Measurements from ENCODE around the gene SESN1. TPM values are rescaled to one million over a fixed set of nuclear protein-coding genes. Genes with fewer than 3 reads are reported as not detected.
A peak's percentile ranks its signal among the peaks of the same experiment; 100 is the strongest.

The SESN1 gene
- total and polyA plus RNA-seq, 9 of the 15 experiments (the other 6 are each of a cell fraction or from before 2014, with no cell fraction given) = 3.1 to 13.0 (median 7.4) TPM

GRCh38 chr6:109102762-109103161, 8.1 kb upstream of the SESN1 start:
- no peaks in the 10 kb centered on the region for H3K9me1 ChIP-seq (ENCODE audit: control insufficient read depth, insufficient read depth, low read length)
- BruUV-seq (replicated peaks) = no TSS peak
- H4K20me1 ChIP-seq (replicated peaks; ENCODE audit: control insufficient read depth, insufficient read depth, low read length) = no peaks in the 10 kb centered on the region
- H3K36me3 ChIP-seq (ENCODE audit: control insufficient read depth, insufficient read depth, low read length) = peaks cover 47% of the 10 kb centered on the region
- H3K9me3 ChIP-seq (replicated peaks; ENCODE audit: control insufficient read depth, insufficient read depth, low read depth, low read length) = no peaks in the 10 kb centered on the region; the same call in 1 of the 2 replicates
- ATAC-seq = peak; percentile 83
- CTCF ChIA-PET (ENCODE audit: low intra/inter-chr PET ratio) = no interaction called here
- no peak overlapping the region; the same call in 1 of the 2 replicates for H3K4me3 ChIP-seq
- H2AFZ ChIP-seq (ENCODE audit: low read depth, low read length) = peak overlapping the region; percentile 15; the same call in 1 of the 2 replicates
- FAIRE-seq = peak; percentile 77
- no peaks in the 10 kb centered on the region for H3K27me3 ChIP-seq (ENCODE audit: control insufficient read depth in 2 of 2, insufficient read depth in 2 of 2, low read length in 2 of 2)
- peak overlapping the region in 1 of 2 experiments; percentile 63; a peak in 2 of 4 replicates for H3K9ac ChIP-seq (ENCODE audit: insufficient read depth in 1 of 2, low read depth in 2 of 2, low read length in 2 of 2)
- WGBS (ENCODE audit: insufficient coverage, low coverage, missing lambda C conversion rate) = 0% methylated on average over 1 of the region's 1 CpG
- H3K27ac ChIP-seq (ENCODE audit: extremely low read depth, low read depth, low read length) = peak overlapping the region; percentile 65
- intact Hi-C loops (cut with micrococcal nuclease) = no loop called here
- peaks cover 4 to 9% of the 10 kb centered on the region in 2 experiments for H3K4me1 ChIP-seq (replicated peaks in 1 of 2; ENCODE audit: control insufficient read depth in 2 of 2, insufficient read depth in 2 of 2, low read length in 2 of 2)
- H3K4me2 ChIP-seq (ENCODE audit: insufficient read depth, low read length) = peak overlapping the region; percentile 35; the same call in 1 of the 2 replicates
- H3K79me2 ChIP-seq (ENCODE audit: control insufficient read depth, insufficient read depth, low read length) = peaks cover 86% of the 10 kb centered on the region
- POLR2A ChIA-PET = no interaction called here
- in situ Hi-C loops (cut with MboI) = no loop called here
- DNase-seq (ENCODE audit: extremely low read depth in 1 of 4, low spot score in 3 of 4) = peak; percentile 17 to 67 (median 42)
- TF ChIP-seq ARID3A (IDR thresholded peaks at IDR 0.05; ENCODE audit: borderline replicate concordance, low read depth, low read length) = no peak
- TF ChIP-seq EP400 (IDR thresholded peaks at IDR 0.05) = peak; percentile 21; the same call in 1 of the 2 replicates
- peak; percentile 30; the same call in 1 of the 2 replicates for TF ChIP-seq LEF1 (IDR thresholded peaks at IDR 0.05)
- TF ChIP-seq SMARCE1 (IDR thresholded peaks at IDR 0.05) = peak; percentile 62
- no peak for TF ChIP-seq ATF1 (CRISPR knock-in tag; IDR thresholded peaks at IDR 0.05)
- TF ChIP-seq ATF1 (tag; IDR thresholded peaks at IDR 0.05) = 0 out of 2 replicates have a peak, but pooled peaks have one; percentile 11
- TF ChIP-seq HMBOX1 (IDR thresholded peaks at IDR 0.05) = 0 out of 2 replicates have a peak, but pooled peaks have one; percentile 37
- TF ChIP-seq ADNP (tag; IDR thresholded peaks at IDR 0.05) = 0 out of 2 replicates have a peak, but pooled peaks have one; percentile 45
- TF ChIP-seq SMAD2 (IDR thresholded peaks at IDR 0.05; ENCODE audit: low read depth, low read length) = no peak
- 0 out of 4 replicates have a peak, but pooled peaks of 1 of the 2 experiments have one; percentile 41 for TF ChIP-seq MNT (conservative IDR thresholded peaks at IDR 0.05)
- peak; percentile 75 for TF ChIP-seq CBFA2T3 (IDR thresholded peaks at IDR 0.05)
- TF ChIP-seq MAZ (CRISPR knock-in tag; conservative IDR thresholded peaks at IDR 0.05 in 1 of 2, IDR thresholded peaks at IDR 0.05 in 1 of 2) = no peak
- 0 out of 2 replicates have a peak, but pooled peaks have one; percentile 21 for TF ChIP-seq CHAMP1 (IDR thresholded peaks at IDR 0.05)
- TF ChIP-seq NCOR1 (IDR thresholded peaks at IDR 0.05) = peak; percentile 43; the same call in 1 of the 2 replicates
- TF ChIP-seq PTBP1 (IDR thresholded peaks at IDR 0.05; ENCODE audit: low read depth, low read length) = no peak
- no peak for TF ChIP-seq ZNF444 (CRISPR knock-in tag; IDR thresholded peaks at IDR 0.05)
- TF ChIP-seq TEAD4 (IDR thresholded peaks at IDR 0.05; ENCODE audit: low read length) = peak; percentile 75
- TF ChIP-seq TEAD4 (CRISPR knock-in tag; IDR thresholded peaks at IDR 0.05; ENCODE audit: borderline replicate concordance) = no peak
